Left lung (tissue), 10 donors: ENCODE measurements around the gene FOXN1. TPM values are rescaled to one million over a fixed set of nuclear protein-coding genes. Genes with fewer than 3 reads are reported as not detected.

Experiments
- ATAC-seq: fragments of 200-7000 bp; cut with Tn5 transposase; one replicate; pipeline ENCODE4 v1.9.1; 2020; ENCODE audit warnings: moderate library complexity
- DNase-seq, 4 donors: peaks; one replicate each; pipeline ENCODE4 v3.0.0-alpha.2; 2013 to 2020
- H3K27ac ChIP-seq, 2 donors: fragments of 200-600 bp; sonication (generic) in 1 of 2; one replicate each; pipeline versions ENCODE4 v1.5.0 to v1.8.0; 2020 to 2021
- H3K27me3 ChIP-seq, 2 donors: fragments of 200-600 bp; sonication (generic) in 1 of 2; one replicate each; pipeline versions ENCODE4 v1.5.0 to v1.8.0; 2020 to 2021
- H3K36me3 ChIP-seq, 2 donors: fragments of 200-600 bp; sonication (generic) in 1 of 2; one replicate each; pipeline versions ENCODE4 v1.5.0 to v1.8.0; 2020 to 2021
- H3K4me1 ChIP-seq, 2 donors: fragments of 200-600 bp; one replicate each; pipeline ENCODE4 v1.8.0; 2021
- H3K4me3 ChIP-seq, 2 donors: fragments of 200-600 bp; sonication (generic) in 1 of 2; one replicate each; pipeline versions ENCODE4 v1.5.0 to v1.8.0; 2020 to 2021; ENCODE audit warnings: mild to moderate bottlenecking in 1 of 2
- H3K9me3 ChIP-seq, 2 donors: fragments of 200-600 bp; sonication (generic) in 1 of 2; one replicate each; pipeline versions ENCODE4 v1.5.0 to v1.8.0; 2020 to 2021
- CTCF ChIP-seq, 2 donors: fragments of 200-600 bp; sonication (generic) in 1 of 2; IDR thresholded peaks; one replicate each; pipeline versions ENCODE4 v1.5.0 to v1.8.0; 2021; ENCODE audit warnings: antibody characterized with exemption in 2 of 2
- intact Hi-C, 2 donors: fragments of 100-400 bp; cut with DNase I; formaldehyde crosslinking; loops; one replicate each; pipeline versions ENCODE4 v1.11.2 to v1.14.2; 2022
- polyA plus RNA-seq, 6 donors: library from polyadenylated mRNA; unstranded; fragments of 120-200 nt; gene quantifications; one replicate each; pipeline ENCODE4 v1.2.1, GENCODE V29; 2013; ENCODE audit not compliant: insufficient read length in 6 of 6
- total RNA-seq, 2 donors: library from RNA; stranded (reverse); fragmentation: NEBNext Ultra II Directional; extraction: Animal tissue kit (Norgen Biotek cat#: 25700); gene quantifications; one replicate each; pipeline ENCODE4 v1.2.1, GENCODE V29; 2021
- donor health status: DM: no; HTN: yes; CAD: no.
- donor health status: DM: no; HTN: no; CAD: no.

Gene FOXN1
- total and polyA plus RNA-seq, 8 donors = 0.06 to 0.29 (median 0.18) TPM

GRCh38 chr17:28571361-28572122 lies 65.4 kb downstream of the FOXN1 start, which contains the start of gene PIGS:
Gene PIGS, minus strand, starts transcription at chr17:28571524. Its CDS starts 28 bp downstream, at chr17:28571496.
- intact Hi-C loops = no loop called here
- ATAC-seq (peak; percentile 99), DNase-seq (peak; percentile 90 to 99 (median 96))
- peaks cover 7 to 53% of the 10 kb centered on the region in 2 donors for H3K4me1 ChIP-seq
- peak within 1 kb of the TSS; percentile 55 to 83 for H3K27ac ChIP-seq
- no peak for TF ChIP-seq CTCF (IDR thresholded peaks at IDR 0.05)
- no peaks in the 10 kb centered on the region for H3K27me3 ChIP-seq
- peak within 1 kb of the TSS; percentile 98 to 99 for H3K4me3 ChIP-seq
- H3K36me3 ChIP-seq = peaks cover 0 to 2% of the 10 kb centered on the region in 2 donors
- no peaks in the 10 kb centered on the region for H3K9me3 ChIP-seq

GRCh38 chr17:28572259-28573039 lies 66.3 kb downstream of the FOXN1 start:
- DNase-seq = no peak
- no peak for ATAC-seq
- Histone ChIP-seq H3K36me3 (no peaks in the 10 kb centered on the region), H3K4me3 (peak overlapping the region in 1 of 2 donors; percentile 99), H3K9me3 (no peaks in the 10 kb centered on the region), H3K27ac (peak overlapping the region in 1 of 2 donors; percentile 83), H3K27me3 (no peaks in the 10 kb centered on the region), H3K4me1 (peaks cover 7 to 56% of the 10 kb centered on the region in 2 donors)
- intact Hi-C loops = no loop called here
- no peak for TF ChIP-seq CTCF (IDR thresholded peaks at IDR 0.05)

GRCh38 chr17:28573040-28573380 lies 66.9 kb downstream of the FOXN1 start:
- peaks cover 7 to 50% of the 10 kb centered on the region in 2 donors for H3K4me1 ChIP-seq
- ATAC-seq (no peak), DNase-seq (no peak)
- intact Hi-C loops = no loop called here
- H3K4me3 ChIP-seq = no peak overlapping the region
- H3K27ac ChIP-seq = no peak overlapping the region
- no peaks in the 10 kb centered on the region for H3K36me3 ChIP-seq
- H3K27me3 ChIP-seq = no peaks in the 10 kb centered on the region
- no peak for TF ChIP-seq CTCF (IDR thresholded peaks at IDR 0.05)
- no peaks in the 10 kb centered on the region for H3K9me3 ChIP-seq

GRCh38 chr17:28573521-28573920 lies 67.4 kb downstream of the FOXN1 start:
- H3K4me3 ChIP-seq = no peak overlapping the region
- intact Hi-C loops = no loop called here
- no peak for TF ChIP-seq CTCF (IDR thresholded peaks at IDR 0.05)
- no peak for ATAC-seq
- DNase-seq = no peak
- no peaks in the 10 kb centered on the region for H3K27me3 ChIP-seq
- H3K27ac ChIP-seq = no peak overlapping the region
- no peaks in the 10 kb centered on the region for H3K9me3 ChIP-seq
- peaks cover 0 to 4% of the 10 kb centered on the region in 2 donors for H3K36me3 ChIP-seq
- peaks cover 7 to 45% of the 10 kb centered on the region in 2 donors for H3K4me1 ChIP-seq

GRCh38 chr17:28573966-28574480 lies 67.9 kb downstream of the FOXN1 start:
- H3K36me3 ChIP-seq = peaks cover 0 to 9% of the 10 kb centered on the region in 2 donors
- no peak for DNase-seq
- no peak overlapping the region for H3K4me3 ChIP-seq
- H3K9me3 ChIP-seq = no peaks in the 10 kb centered on the region
- ATAC-seq = no peak
- H3K4me1 ChIP-seq = peaks cover 7 to 40% of the 10 kb centered on the region in 2 donors
- H3K27ac ChIP-seq = no peak overlapping the region
- intact Hi-C loops = no loop called here
- no peak for TF ChIP-seq CTCF (IDR thresholded peaks at IDR 0.05)
- no peaks in the 10 kb centered on the region for H3K27me3 ChIP-seq
